Upper lobe of right lung (tissue), 1 donor: ENCODE measurements around the gene OR6B1. TPM values are rescaled to one million over a fixed set of nuclear protein-coding genes. Genes with fewer than 3 reads are reported as not detected.
"Not testable (repeated sequence)": the region's sequence is repeated elsewhere in the genome, so short reads cannot be mapped to it uniquely, and the experiment has no call there.

Source experiments
- ATAC-seq: fragments of 200-7000 bp; cut with Tn5 transposase; one replicate; pipeline ENCODE4 v1.9.1; 2020; ENCODE audit warnings: mild to moderate bottlenecking, moderate library complexity
- DNase-seq: peaks from one replicate; pipeline ENCODE4 v3.0.0-alpha.2; 2020
- H3K27ac ChIP-seq: fragments of 200-600 bp; one replicate; pipeline ENCODE4 v1.8.0; 2022
- H3K27me3 ChIP-seq: fragments of 200-600 bp; one replicate; pipeline ENCODE4 v1.8.0; 2022; ENCODE audit warnings: mild to moderate bottlenecking
- H3K36me3 ChIP-seq: fragments of 200-600 bp; one replicate; pipeline ENCODE4 v1.8.0; 2022
- H3K4me1 ChIP-seq: fragments of 200-600 bp; one replicate; pipeline ENCODE4 v1.8.0; 2022
- H3K4me3 ChIP-seq: fragments of 200-600 bp; one replicate; pipeline ENCODE4 v1.8.0; 2022; ENCODE audit warnings: mild to moderate bottlenecking
- H3K9me3 ChIP-seq: fragments of 200-600 bp; one replicate; pipeline ENCODE4 v1.8.0; 2022
- intact Hi-C: fragments of 100-400 bp; cut with DNase I; formaldehyde crosslinking; loops from one replicate; pipeline ENCODE4 v1.11.0; 2022
- total RNA-seq: library from RNA; stranded (reverse); fragmentation: NEBNext Ultra II Directional; extraction: Animal tissue kit (Norgen Biotek cat#: 25700); gene quantifications from one replicate; pipeline ENCODE4 v1.2.1, GENCODE V29; 2021
- TF ChIP-seq, protein P1 (sequence below): fragments of 200-600 bp; IDR thresholded peaks from one replicate; pipeline ENCODE4 v1.8.0; 2022; ENCODE audit warnings: antibody characterized with exemption
- donor health status: DM: no; HTN: yes; CAD: no; lungs with severe emphysema.

OR6B1 gene
- total RNA-seq, 1 donor from 2014 or later, result not detected

- no peaks in the 10 kb centered on the region for H3K36me3 ChIP-seq
- DNase-seq, result no peak
- no peak overlapping the region for H3K4me3 ChIP-seq
- intact Hi-C loops, result no loop called here
- no peaks in the 10 kb centered on the region for H3K27me3 ChIP-seq
- ATAC-seq, result no peak
- TF ChIP-seq, protein P1, sequence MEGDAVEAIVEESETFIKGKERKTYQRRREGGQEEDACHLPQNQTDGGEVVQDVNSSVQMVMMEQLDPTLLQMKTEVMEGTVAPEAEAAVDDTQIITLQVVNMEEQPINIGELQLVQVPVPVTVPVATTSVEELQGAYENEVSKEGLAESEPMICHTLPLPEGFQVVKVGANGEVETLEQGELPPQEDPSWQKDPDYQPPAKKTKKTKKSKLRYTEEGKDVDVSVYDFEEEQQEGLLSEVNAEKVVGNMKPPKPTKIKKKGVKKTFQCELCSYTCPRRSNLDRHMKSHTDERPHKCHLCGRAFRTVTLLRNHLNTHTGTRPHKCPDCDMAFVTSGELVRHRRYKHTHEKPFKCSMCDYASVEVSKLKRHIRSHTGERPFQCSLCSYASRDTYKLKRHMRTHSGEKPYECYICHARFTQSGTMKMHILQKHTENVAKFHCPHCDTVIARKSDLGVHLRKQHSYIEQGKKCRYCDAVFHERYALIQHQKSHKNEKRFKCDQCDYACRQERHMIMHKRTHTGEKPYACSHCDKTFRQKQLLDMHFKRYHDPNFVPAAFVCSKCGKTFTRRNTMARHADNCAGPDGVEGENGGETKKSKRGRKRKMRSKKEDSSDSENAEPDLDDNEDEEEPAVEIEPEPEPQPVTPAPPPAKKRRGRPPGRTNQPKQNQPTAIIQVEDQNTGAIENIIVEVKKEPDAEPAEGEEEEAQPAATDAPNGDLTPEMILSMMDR, result no peak
- H3K4me1 ChIP-seq, result no peaks in the 10 kb centered on the region
- H3K9me3 ChIP-seq, result no peaks in the 10 kb centered on the region
- H3K27ac ChIP-seq, result no peak overlapping the region
Measured at GRCh38 chr7:144004703-144005102, 4.6 kb downstream of the OR6B1 start.

GRCh38 chr7:144006029-144006691 is 6.0 kb downstream of the OR6B1 start:
- intact Hi-C loops, result no loop called here
- TF ChIP-seq, protein P1, result no peak
- no peaks in the 10 kb centered on the region for H3K27me3 ChIP-seq
- no peak overlapping the region for H3K27ac ChIP-seq
- H3K9me3 ChIP-seq, result no peaks in the 10 kb centered on the region
- H3K4me3 ChIP-seq, result no peak overlapping the region
- H3K36me3 ChIP-seq, result no peaks in the 10 kb centered on the region
- H3K4me1 ChIP-seq, result no peaks in the 10 kb centered on the region
- DNase-seq (no peak), ATAC-seq (no peak)

DNA sequence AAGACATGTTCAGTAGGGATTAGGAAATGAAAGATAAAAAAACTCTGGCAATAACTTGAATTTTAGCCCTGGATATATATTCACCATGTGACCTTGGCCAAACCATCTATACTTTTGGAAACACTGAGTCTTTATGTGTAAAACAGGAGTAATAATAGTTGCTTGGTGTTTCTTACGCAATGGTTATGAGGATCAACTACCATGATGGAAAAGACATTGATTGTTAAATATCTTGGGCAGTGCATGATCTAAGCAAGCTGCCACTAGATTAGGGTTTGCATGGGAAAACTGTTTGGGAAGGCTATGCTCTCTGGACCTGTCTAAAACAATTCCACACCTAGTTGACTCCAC is 6.5 kb downstream of the OR6B1 start:
- no peak for ATAC-seq
- intact Hi-C loops, result no loop called here
- H3K9me3 ChIP-seq, result no peaks in the 10 kb centered on the region
- H3K4me1 ChIP-seq, result no peaks in the 10 kb centered on the region
- no peak overlapping the region for H3K4me3 ChIP-seq
- H3K27ac ChIP-seq, result no peak overlapping the region
- no peaks in the 10 kb centered on the region for H3K36me3 ChIP-seq
- no peaks in the 10 kb centered on the region for H3K27me3 ChIP-seq
- no peak for DNase-seq
- TF ChIP-seq, protein P1, result no peak

DNA sequence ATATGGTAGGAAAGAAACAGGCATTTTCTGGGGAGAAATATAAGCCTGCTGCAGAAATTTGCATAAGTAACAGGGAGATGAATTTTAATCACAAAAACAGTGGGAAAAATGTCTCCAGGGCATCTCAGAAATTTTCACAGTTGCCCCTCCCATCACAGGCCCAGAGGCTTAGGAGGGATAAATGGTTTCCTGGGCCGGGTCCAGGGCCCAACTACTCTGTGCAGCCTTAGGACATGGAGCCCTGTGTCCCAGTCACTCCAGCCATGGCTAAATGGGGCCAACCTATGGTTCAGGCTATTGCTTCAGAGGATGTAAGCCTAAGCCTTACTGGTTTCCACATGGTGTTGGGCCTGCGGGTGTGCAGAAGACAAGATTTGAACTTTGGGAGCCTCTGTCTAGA is 9.2 kb downstream of the OR6B1 start:
- no peak for DNase-seq
- Histone ChIP-seq H3K36me3 (no peaks in the 10 kb centered on the region), H3K9me3 (no peaks in the 10 kb centered on the region), H3K27ac (no peak overlapping the region), H3K27me3 (no peaks in the 10 kb centered on the region), H3K4me1 (no peaks in the 10 kb centered on the region), H3K4me3 (no peak overlapping the region)
- ATAC-seq, result no peak
- intact Hi-C loops, result no loop called here
- TF ChIP-seq, protein P1, result no peak

DNA sequence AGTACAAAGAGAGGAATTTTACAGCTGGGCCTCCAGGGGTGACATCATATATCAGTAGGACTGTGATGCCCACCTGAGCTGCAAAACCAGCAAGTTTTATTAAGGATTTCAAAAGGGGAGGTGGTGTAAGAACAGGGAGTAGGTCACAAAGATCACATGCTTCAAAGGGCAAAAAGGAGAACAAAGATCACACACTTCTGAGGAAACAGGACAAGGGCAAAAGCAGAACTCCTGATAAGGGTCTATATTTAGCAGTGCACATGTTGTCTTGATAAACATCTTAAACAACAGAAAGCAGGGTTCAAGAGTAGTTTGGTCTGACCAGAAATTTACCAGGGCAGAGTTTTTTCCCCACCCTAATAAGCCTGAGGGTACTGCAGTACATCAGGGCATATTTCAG is 9.9 kb downstream of the OR6B1 start:
- H3K36me3 ChIP-seq, H3K9me3 ChIP-seq, H3K4me1 ChIP-seq, intact Hi-C loops, H3K4me3 ChIP-seq, H3K27ac ChIP-seq, H3K27me3 ChIP-seq, DNase-seq, ATAC-seq: not testable (repeated sequence)

GRCh38 chr7:144010821-144011220 is 10.7 kb downstream of the OR6B1 start:
- ATAC-seq, H3K4me1 ChIP-seq, DNase-seq, H3K27ac ChIP-seq, intact Hi-C loops, H3K36me3 ChIP-seq, H3K27me3 ChIP-seq, H3K9me3 ChIP-seq, H3K4me3 ChIP-seq: not testable (repeated sequence)
